Transverse colon (tissue), 3 donors: ENCODE data around the gene BCAS1.

Source experiments
- EP300 ChIP-seq: sonication (generic); formaldehyde crosslinking; IDR thresholded peaks from one replicate; pipeline ENCODE4 v1.6.1; 2017; ENCODE audit warnings: antibody characterized with exemption, low read depth
- TF ChIP-seq, protein P1 (sequence below), 5 experiments: fragments of 200-600 bp in 3 of 5; fragments of 450-650 bp in 2 of 5; sonication (generic) in 3 of 5; IDR thresholded peaks; 1 replicate in 2 of 5; 2 replicates in 3 of 5; pipeline ENCODE4 v1.5.1; 2016 to 2017; ENCODE audit warnings: antibody characterized with exemption in 5 of 5, inconsistent platforms in 3 of 5, mild to moderate bottlenecking in 2 of 5, moderate library complexity in 1 of 5

GRCh38 chr20:53939190-53939571, 131.2 kb downstream of the BCAS1 start:
- no peak for TF ChIP-seq EP300
- TF ChIP-seq, protein P1, sequence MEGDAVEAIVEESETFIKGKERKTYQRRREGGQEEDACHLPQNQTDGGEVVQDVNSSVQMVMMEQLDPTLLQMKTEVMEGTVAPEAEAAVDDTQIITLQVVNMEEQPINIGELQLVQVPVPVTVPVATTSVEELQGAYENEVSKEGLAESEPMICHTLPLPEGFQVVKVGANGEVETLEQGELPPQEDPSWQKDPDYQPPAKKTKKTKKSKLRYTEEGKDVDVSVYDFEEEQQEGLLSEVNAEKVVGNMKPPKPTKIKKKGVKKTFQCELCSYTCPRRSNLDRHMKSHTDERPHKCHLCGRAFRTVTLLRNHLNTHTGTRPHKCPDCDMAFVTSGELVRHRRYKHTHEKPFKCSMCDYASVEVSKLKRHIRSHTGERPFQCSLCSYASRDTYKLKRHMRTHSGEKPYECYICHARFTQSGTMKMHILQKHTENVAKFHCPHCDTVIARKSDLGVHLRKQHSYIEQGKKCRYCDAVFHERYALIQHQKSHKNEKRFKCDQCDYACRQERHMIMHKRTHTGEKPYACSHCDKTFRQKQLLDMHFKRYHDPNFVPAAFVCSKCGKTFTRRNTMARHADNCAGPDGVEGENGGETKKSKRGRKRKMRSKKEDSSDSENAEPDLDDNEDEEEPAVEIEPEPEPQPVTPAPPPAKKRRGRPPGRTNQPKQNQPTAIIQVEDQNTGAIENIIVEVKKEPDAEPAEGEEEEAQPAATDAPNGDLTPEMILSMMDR (IDR thresholded peaks at IDR 0.05) = no peak
